GM12874 (cell line): ENCODE results near the gene NKX3-2.

Experiments used
- TF ChIP-seq, protein P1 (sequence below): IDR thresholded peaks from 2 replicates; pipeline ENCODE4 v1.5.1; 2011; ENCODE audit warnings: low read depth, mild to moderate bottlenecking, control low read depth, low read length, moderate library complexity; ENCODE audit not compliant: insufficient read depth

Gene NKX3-2

GRCh38 chr4:13535708-13536361 lies 8.5 kb downstream of the NKX3-2 start:
- TF ChIP-seq, protein P1, sequence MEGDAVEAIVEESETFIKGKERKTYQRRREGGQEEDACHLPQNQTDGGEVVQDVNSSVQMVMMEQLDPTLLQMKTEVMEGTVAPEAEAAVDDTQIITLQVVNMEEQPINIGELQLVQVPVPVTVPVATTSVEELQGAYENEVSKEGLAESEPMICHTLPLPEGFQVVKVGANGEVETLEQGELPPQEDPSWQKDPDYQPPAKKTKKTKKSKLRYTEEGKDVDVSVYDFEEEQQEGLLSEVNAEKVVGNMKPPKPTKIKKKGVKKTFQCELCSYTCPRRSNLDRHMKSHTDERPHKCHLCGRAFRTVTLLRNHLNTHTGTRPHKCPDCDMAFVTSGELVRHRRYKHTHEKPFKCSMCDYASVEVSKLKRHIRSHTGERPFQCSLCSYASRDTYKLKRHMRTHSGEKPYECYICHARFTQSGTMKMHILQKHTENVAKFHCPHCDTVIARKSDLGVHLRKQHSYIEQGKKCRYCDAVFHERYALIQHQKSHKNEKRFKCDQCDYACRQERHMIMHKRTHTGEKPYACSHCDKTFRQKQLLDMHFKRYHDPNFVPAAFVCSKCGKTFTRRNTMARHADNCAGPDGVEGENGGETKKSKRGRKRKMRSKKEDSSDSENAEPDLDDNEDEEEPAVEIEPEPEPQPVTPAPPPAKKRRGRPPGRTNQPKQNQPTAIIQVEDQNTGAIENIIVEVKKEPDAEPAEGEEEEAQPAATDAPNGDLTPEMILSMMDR, result no peak

DNA sequence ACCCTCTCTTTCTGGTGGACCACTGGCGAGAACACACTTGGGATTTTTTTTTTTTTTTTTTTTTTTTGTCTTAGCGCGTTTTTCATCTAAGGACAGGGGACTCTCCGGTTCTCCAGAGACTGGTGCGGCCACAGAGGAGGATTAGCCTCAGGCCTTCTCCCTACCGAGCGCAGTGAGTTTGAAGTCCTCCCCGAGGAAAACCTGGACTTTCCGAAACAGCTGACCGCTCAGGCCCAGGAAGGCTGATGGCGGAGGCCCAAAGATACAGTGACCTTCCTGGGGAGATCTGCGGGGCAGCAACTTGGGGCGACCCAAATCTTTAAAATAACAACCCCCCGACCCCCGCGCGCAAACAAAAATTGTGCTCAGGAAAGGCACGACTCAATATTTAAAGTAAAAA lies 9.2 kb downstream of the NKX3-2 start:
- TF ChIP-seq, protein P1, result no peak

DNA sequence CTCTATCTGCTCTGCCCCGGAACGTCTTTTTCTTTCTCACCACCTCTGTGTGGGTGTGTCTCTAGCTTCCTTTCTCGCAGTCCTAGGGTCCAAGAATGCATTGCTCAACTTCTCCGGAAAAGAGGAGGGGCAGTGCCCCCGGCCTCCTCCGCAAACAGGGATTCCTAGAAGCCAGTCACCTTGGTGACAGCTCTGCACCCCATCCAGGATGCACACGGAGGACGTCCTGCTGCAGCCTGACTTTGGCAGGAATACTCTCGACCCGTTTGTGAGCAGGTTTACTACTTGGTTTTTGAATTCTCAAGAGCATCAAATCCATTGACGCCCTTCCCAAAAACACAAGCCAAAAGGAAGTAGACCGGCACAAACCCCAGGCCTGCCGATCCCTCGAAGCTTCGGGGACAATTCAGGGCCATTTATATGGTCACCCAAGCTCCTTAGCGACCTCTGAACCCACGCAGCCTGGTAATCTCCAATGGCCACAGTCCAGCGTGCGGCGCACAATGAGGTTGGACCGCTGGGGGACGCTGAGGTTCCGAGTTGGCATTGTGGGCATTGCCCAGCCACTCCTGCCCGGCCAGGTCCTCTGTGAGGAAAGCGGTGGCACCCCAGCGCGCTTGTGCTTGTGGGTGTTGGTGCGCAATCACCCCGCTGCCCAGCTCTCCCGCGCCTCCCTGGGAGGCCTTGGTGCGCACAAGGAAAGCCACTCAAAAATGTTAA lies 9.8 kb downstream of the NKX3-2 start:
- TF ChIP-seq, protein P1, result no peak

- TF ChIP-seq, protein P1, result no peak
Measured at GRCh38 chr4:13533670-13534343, 10.5 kb downstream of the NKX3-2 start.

GRCh38 chr4:13531625-13531998 lies 12.7 kb downstream of the NKX3-2 start:
- TF ChIP-seq, protein P1, result no peak

DNA sequence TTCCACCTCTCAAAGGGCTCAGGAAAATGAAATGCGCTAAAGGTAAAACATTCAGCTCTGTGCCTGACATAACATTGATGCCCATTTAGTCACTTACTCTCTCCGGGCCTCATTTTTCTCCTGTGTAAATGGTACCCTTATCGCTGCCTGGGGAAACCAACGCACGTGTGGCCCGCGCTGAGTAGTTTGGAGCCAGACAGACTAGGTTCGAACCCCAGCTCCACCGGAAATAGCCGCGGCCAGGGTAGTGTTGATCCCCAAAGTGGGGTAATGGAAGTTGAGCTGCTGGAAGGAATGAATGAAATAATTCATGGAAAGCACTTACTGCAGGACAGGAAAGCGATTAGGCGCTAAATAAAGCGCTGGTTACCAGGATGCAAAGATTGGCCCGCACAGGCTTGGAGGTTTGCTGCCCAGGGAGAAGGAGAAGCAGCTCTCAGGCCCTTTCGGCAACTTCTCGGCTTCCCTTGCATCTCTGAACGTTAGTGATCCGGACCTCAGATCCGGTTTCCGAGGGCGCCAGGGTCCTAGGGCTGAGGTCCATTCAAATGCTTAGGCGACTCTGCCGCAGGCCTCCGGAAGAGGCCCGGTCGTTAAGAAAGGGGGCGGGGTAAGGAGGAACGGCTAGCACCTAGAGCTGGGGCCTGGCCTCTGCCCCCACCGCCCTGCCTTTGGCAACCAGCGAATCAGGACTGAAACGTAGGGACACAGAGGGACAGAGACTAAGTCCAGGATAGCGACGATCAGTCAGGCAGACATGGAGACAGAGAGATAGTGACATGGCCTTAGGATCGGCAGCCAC lies 13.3 kb downstream of the NKX3-2 start:
- TF ChIP-seq, protein P1, result no peak
